ENCODE results near the gene MTMR12.
"Not testable (repeated sequence)": the region's sequence is repeated elsewhere in the genome, so short reads cannot be mapped to it uniquely, and the experiment has no call there.

MTMR12 gene

GRCh38 chr5:32322882-32323281, 10.1 kb upstream of the MTMR12 start:
- DNase-seq: no peak

- not testable (repeated sequence) for DNase-seq
Observed at GRCh38 chr5:32321787-32322186, 9.0 kb upstream of the MTMR12 start.

GRCh38 chr5:32320576-32320975, 7.8 kb upstream of the MTMR12 start:
- no peak for DNase-seq

GRCh38 chr5:32319926-32320543, 7.3 kb upstream of the MTMR12 start:
- no peak for DNase-seq

- no peak for DNase-seq
Observed at GRCh38 chr5:32319392-32319791, 6.7 kb upstream of the MTMR12 start.

- DNase-seq: no peak
Observed at GRCh38 chr5:32317041-32317440, 4.3 kb upstream of the MTMR12 start.

GRCh38 chr5:32315221-32316014, 2.7 kb upstream of the MTMR12 start:
- DNase-seq: no peak

GRCh38 chr5:32314658-32315057, 1.9 kb upstream of the MTMR12 start:
- DNase-seq: no peak

- not testable (repeated sequence) for DNase-seq
Observed at GRCh38 chr5:32314152-32314488, 1.4 kb upstream of the MTMR12 start.

GRCh38 chr5:32312197-32312594, 543 bp downstream of the MTMR12 start:
- peak; percentile 47 for DNase-seq

- DNase-seq: no peak
Observed at GRCh38 chr5:32311404-32312196, 1.1 kb downstream of the MTMR12 start.

- no peak for DNase-seq
Observed at GRCh38 chr5:32309761-32310160, 3.0 kb downstream of the MTMR12 start.

GRCh38 chr5:32308946-32309345, 3.8 kb downstream of the MTMR12 start:
- no peak for DNase-seq

GRCh38 chr5:32307769-32308194, 5.0 kb downstream of the MTMR12 start:
- DNase-seq: no peak

- no peak for DNase-seq
Observed at GRCh38 chr5:32304622-32305021, 8.1 kb downstream of the MTMR12 start.

GRCh38 chr5:32303755-32304120, 9.0 kb downstream of the MTMR12 start:
- DNase-seq: no peak

GRCh38 chr5:32302835-32303754, 9.6 kb downstream of the MTMR12 start:
- no peak for DNase-seq

GRCh38 chr5:32301891-32302290, 10.8 kb downstream of the MTMR12 start:
- DNase-seq: no peak

GRCh38 chr5:32299059-32299677, 13.6 kb downstream of the MTMR12 start:
- no peak for DNase-seq

- no peak for DNase-seq
Observed at GRCh38 chr5:32298059-32298415, 14.7 kb downstream of the MTMR12 start.

- no peak for DNase-seq
Observed at GRCh38 chr5:32297181-32298058, 15.3 kb downstream of the MTMR12 start.
